H9 (cell line): Measurements from ENCODE around the gene LRRFIP1. TPM values are rescaled to one million over a fixed set of nuclear protein-coding genes. Genes with fewer than 3 reads are reported as not detected.

Experiments
- DNase-seq: peaks from one replicate; pipeline ENCODE4 v3.0.0-alpha.2; 2017
- H2AFZ ChIP-seq: one replicate; pipeline ENCODE4 v1.6.1; 2013; ENCODE audit warnings: mild to moderate bottlenecking, low read length, control low read depth, moderate library complexity
- H2AK5ac ChIP-seq: 2 replicates; pipeline ENCODE4 v1.6.1; 2013; ENCODE audit warnings: low read length, control low read depth, mixed read lengths; ENCODE audit not compliant: insufficient read length
- H2BK120ac ChIP-seq: one replicate; pipeline ENCODE4 v1.6.1; 2013; ENCODE audit warnings: low read depth, mild to moderate bottlenecking, low read length, control low read depth, inconsistent platforms; ENCODE audit not compliant: poor library complexity, severe bottlenecking
- H2BK12ac ChIP-seq: 2 replicates; pipeline ENCODE4 v1.6.1; 2013; ENCODE audit warnings: low read length, control low read depth, mixed read lengths, low read depth; ENCODE audit not compliant: insufficient read length
- H2BK15ac ChIP-seq: 2 replicates; pipeline ENCODE4 v1.6.1; 2013; ENCODE audit warnings: low read depth, low read length, control low read depth
- H2BK20ac ChIP-seq: one replicate; pipeline ENCODE4 v1.6.1; 2013; ENCODE audit warnings: low read depth, mild to moderate bottlenecking, low read length, control low read depth, inconsistent platforms; ENCODE audit not compliant: poor library complexity, severe bottlenecking
- H2BK5ac ChIP-seq: 2 replicates; pipeline ENCODE4 v1.6.1; 2013; ENCODE audit warnings: low read length, control low read depth, mixed read lengths; ENCODE audit not compliant: insufficient read length
- H3K14ac ChIP-seq: 2 replicates; pipeline ENCODE4 v1.6.1; 2013; ENCODE audit warnings: low read length, control low read depth; ENCODE audit not compliant: insufficient read depth
- H3K18ac ChIP-seq: 2 replicates; pipeline ENCODE4 v1.6.1; 2013; ENCODE audit warnings: low read depth, mild to moderate bottlenecking, mixed read lengths, low read length, control low read depth; ENCODE audit not compliant: insufficient read length
- H3K23ac ChIP-seq: 2 replicates; pipeline ENCODE4 v1.6.1; 2013; ENCODE audit warnings: low read length, control low read depth, mixed read lengths, low read depth; ENCODE audit not compliant: insufficient read length
- H3K23me2 ChIP-seq: 2 replicates; pipeline ENCODE4 v1.6.1; 2013; ENCODE audit warnings: low read depth, mild to moderate bottlenecking, mixed read lengths, low read length, control low read depth; ENCODE audit not compliant: insufficient read length, poor library complexity, severe bottlenecking
- H3K27ac ChIP-seq: 2 replicates; pipeline ENCODE4 v1.5.1; 2013; ENCODE audit warnings: low read length, control low read depth, mixed read lengths, low read depth; ENCODE audit not compliant: insufficient read length
- H3K27me3 ChIP-seq: 2 replicates; pipeline ENCODE4 v1.6.1; 2013; ENCODE audit warnings: low read length, control low read depth, inconsistent platforms; ENCODE audit not compliant: insufficient read depth
- H3K4ac ChIP-seq: 2 replicates; pipeline ENCODE4 v1.6.1; 2013; ENCODE audit warnings: low read depth, mild to moderate bottlenecking, control low read depth, inconsistent platforms, low read length, moderate library complexity
- H3K4me1 ChIP-seq: 2 replicates; pipeline ENCODE4 v1.6.1; 2013; ENCODE audit warnings: low read length, control low read depth, inconsistent platforms; ENCODE audit not compliant: insufficient read depth
- H3K4me2 ChIP-seq: 2 replicates; pipeline ENCODE4 v1.6.1; 2013; ENCODE audit warnings: low read length, control low read depth, mixed read lengths; ENCODE audit not compliant: insufficient read length, insufficient read depth
- H3K56ac ChIP-seq: 2 replicates; pipeline ENCODE4 v1.6.1; 2013; ENCODE audit warnings: low read depth, mild to moderate bottlenecking, mixed read lengths, low read length, control low read depth; ENCODE audit not compliant: insufficient read length
- H3K79me1 ChIP-seq: 2 replicates; pipeline ENCODE4 v1.6.1; 2013; ENCODE audit warnings: low read depth, mild to moderate bottlenecking, moderate library complexity, low read length, control low read depth, inconsistent platforms; ENCODE audit not compliant: insufficient read depth, poor library complexity, severe bottlenecking
- H3K79me2 ChIP-seq: 2 replicates; pipeline ENCODE4 v1.6.1; 2013; ENCODE audit warnings: low read length, control low read depth, inconsistent platforms; ENCODE audit not compliant: insufficient read depth
- H3K9ac ChIP-seq: 2 replicates; pipeline ENCODE4 v1.6.1; 2013; ENCODE audit warnings: low read length, control low read depth, mixed read lengths; ENCODE audit not compliant: insufficient read length; ENCODE audit errors: extremely low read depth
- H3K9me3 ChIP-seq: one replicate; pipeline ENCODE4 v1.6.1; 2013; ENCODE audit warnings: low read depth, low read length, inconsistent platforms; ENCODE audit not compliant: control insufficient read depth
- H3T11ph ChIP-seq: one replicate; pipeline ENCODE4 v1.6.1; 2013; ENCODE audit warnings: mild to moderate bottlenecking, low read length, control low read depth, inconsistent platforms
- H4K20me1 ChIP-seq: one replicate; pipeline ENCODE4 v1.6.1; 2013; ENCODE audit not compliant: control insufficient read depth, insufficient read length, insufficient read depth
- H4K5ac ChIP-seq: 2 replicates; pipeline ENCODE4 v1.6.1; 2013; ENCODE audit warnings: low read depth, mild to moderate bottlenecking, mixed read lengths, low read length, control low read depth; ENCODE audit not compliant: insufficient read length
- H4K8ac ChIP-seq: replicated peaks from 2 replicates; pipeline ENCODE4 v1.6.1; 2013; ENCODE audit warnings: low read length, control low read depth, mixed read lengths, low read depth; ENCODE audit not compliant: insufficient read length
- H4K91ac ChIP-seq: 2 replicates; pipeline ENCODE4 v1.6.1; 2013; ENCODE audit warnings: low read depth, mild to moderate bottlenecking, moderate library complexity, mixed read lengths, low read length, control low read depth; ENCODE audit not compliant: insufficient read length
- H3K27ac Mint-ChIP-seq, 3 experiments: 2 replicates in 2 of 3; 3 replicates in 1 of 3; pipeline ENCODE4 v1.8.0; 2020 to 2021; ENCODE audit warnings: mixed read lengths in 3 of 3, mild to moderate bottlenecking in 1 of 3, moderate library complexity in 1 of 3
- H3K27me3 Mint-ChIP-seq: 2 replicates; pipeline ENCODE4 v1.8.0; 2021; ENCODE audit warnings: low read depth, mild to moderate bottlenecking, moderate library complexity, mixed read lengths
- H3K36me3 Mint-ChIP-seq, 3 experiments: 2 replicates in 2 of 3; 3 replicates in 1 of 3; pipeline ENCODE4 v1.8.0; 2020 to 2021; ENCODE audit warnings: low read depth in 3 of 3, mixed read lengths in 3 of 3; ENCODE audit not compliant: insufficient read depth in 1 of 3
- H3K4me1 Mint-ChIP-seq, 2 experiments: 2 replicates each; pipeline ENCODE4 v1.8.0; 2020; ENCODE audit warnings: mixed read lengths in 2 of 2
- H3K4me3 Mint-ChIP-seq, 2 experiments: 2 replicates in 1 of 2; 3 replicates in 1 of 2; pipeline ENCODE4 v1.8.0; 2020 to 2021; ENCODE audit warnings: mild to moderate bottlenecking in 2 of 2, mixed read lengths in 2 of 2, moderate library complexity in 1 of 2
- H3K9me3 Mint-ChIP-seq, 2 experiments: 2 replicates in 1 of 2; 3 replicates in 1 of 2; pipeline ENCODE4 v1.8.0; 2020; ENCODE audit warnings: mild to moderate bottlenecking in 2 of 2, mixed read lengths in 2 of 2, moderate library complexity in 1 of 2
- CTCF ChIP-seq: fragments of 200-600 bp; sonication (generic); conservative IDR thresholded peaks from 3 replicates; pipeline ENCODE4 v1.8.0; 2021; ENCODE audit warnings: antibody characterized with exemption, mild to moderate bottlenecking
- WGBS: extraction: QIAGEN DNeasy Blood & Tissue Kit; methylation state at CpG from one replicate; pipeline ENCODE4 v1.1.7; 2013; ENCODE audit warnings: missing lambda C conversion rate, low lambda C conversion rate, mixed read lengths; ENCODE audit not compliant: insufficient read length; ENCODE audit errors: extremely low coverage; 5-methylcytosine and 5-hydroxymethylcytosine counted together
- total RNA-seq: library from RNA; stranded (reverse); gene quantifications from 2 replicates; pipeline ENCODE4 v1.2.1, GENCODE V29; 2021

The LRRFIP1 gene
- total RNA-seq, 1 experiment from 2014 or later, result 38.5 TPM

GRCh38 chr2:237726401-237726830, 99.0 kb downstream of the LRRFIP1 start:
- Histone ChIP-seq H3K23me2 (no peaks in the 10 kb centered on the region), H2BK5ac (no peak overlapping the region), H3K79me2 (peaks cover 5% of the 10 kb centered on the region; the same call in 1 of the 2 replicates), H3K4ac (no peak overlapping the region), H2BK15ac (no peak overlapping the region), H3K9me3 (no peaks in the 10 kb centered on the region), H4K8ac (no peak overlapping the region), H4K91ac (no peak overlapping the region), H2BK120ac (no peak overlapping the region), H3K4me1 (no peaks in the 10 kb centered on the region; the same call in 1 of the 2 replicates), H3K56ac (no peak overlapping the region), H3K27ac (no peak overlapping the region), H3K79me1 (peaks cover 3% of the 10 kb centered on the region), H4K20me1 (no peaks in the 10 kb centered on the region), H4K5ac (no peak overlapping the region), H3K4me2 (no peak overlapping the region), H2AFZ (no peak overlapping the region), H2BK12ac (no peak overlapping the region), H3K14ac (no peak overlapping the region), H3K23ac (no peak overlapping the region), H2AK5ac (no peak overlapping the region), H3K18ac (no peak overlapping the region), H3T11ph (no peak overlapping the region), H2BK20ac (no peak overlapping the region), H3K27me3 (no peaks in the 10 kb centered on the region), H3K9ac (no peak overlapping the region)
- Mint-ChIP-seq H3K27ac (no peak overlapping the region; a peak in 2 of 7 replicates), H3K4me3 (no peak overlapping the region), H3K9me3 (no peaks in the 10 kb centered on the region), H3K36me3 (peaks cover 0 to 2% (median 0%) of the 10 kb centered on the region in 3 experiments; a peak in 2 of 7 replicates), H3K27me3 (no peaks in the 10 kb centered on the region), H3K4me1 (peaks cover 25 to 27% of the 10 kb centered on the region in 2 experiments)
- no peak for TF ChIP-seq CTCF
- WGBS, result no CpG with 5 or more reads among the region's 7 CpGs
- no peak for DNase-seq
